A549 (cell line): ENCODE results near the gene C2orf72.

Experiments used
- POLR2A ChIP-seq: IDR thresholded peaks from 2 replicates; pipeline ENCODE4 v1.6.1; 2012; ENCODE audit warnings: mild to moderate bottlenecking, low read length
- TF ChIP-seq, protein P1 (sequence below): fragments of >200 bp; sonication (Bioruptor Twin); formaldehyde crosslinking; IDR thresholded peaks from 3 replicates; pipeline ENCODE4 v1.5.1; 2016
- TF ChIP-seq, protein P2 (sequence below): IDR thresholded peaks from 2 replicates; pipeline ENCODE4 v1.6.1; 2012

DNA sequence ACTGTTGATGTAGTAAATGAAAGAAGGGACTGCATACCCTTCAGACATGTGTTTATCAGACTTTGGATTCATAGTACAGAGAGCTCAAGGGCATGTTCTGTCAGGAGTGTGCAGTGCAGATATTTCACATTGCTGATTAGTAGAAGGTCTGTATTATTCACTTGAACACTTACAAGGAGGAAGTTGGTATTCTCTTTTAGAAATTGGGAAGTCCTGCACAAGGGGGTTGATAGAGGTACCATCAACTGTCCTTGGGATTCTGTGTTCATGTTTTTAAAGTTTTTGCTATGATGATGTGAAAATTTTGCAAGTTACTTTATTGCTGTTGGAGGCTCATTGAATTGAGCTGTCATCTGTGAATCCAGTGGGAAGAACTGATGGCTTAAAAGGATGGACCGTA lies 26.0 kb downstream of the C2orf72 start:
- TF ChIP-seq, protein P1, sequence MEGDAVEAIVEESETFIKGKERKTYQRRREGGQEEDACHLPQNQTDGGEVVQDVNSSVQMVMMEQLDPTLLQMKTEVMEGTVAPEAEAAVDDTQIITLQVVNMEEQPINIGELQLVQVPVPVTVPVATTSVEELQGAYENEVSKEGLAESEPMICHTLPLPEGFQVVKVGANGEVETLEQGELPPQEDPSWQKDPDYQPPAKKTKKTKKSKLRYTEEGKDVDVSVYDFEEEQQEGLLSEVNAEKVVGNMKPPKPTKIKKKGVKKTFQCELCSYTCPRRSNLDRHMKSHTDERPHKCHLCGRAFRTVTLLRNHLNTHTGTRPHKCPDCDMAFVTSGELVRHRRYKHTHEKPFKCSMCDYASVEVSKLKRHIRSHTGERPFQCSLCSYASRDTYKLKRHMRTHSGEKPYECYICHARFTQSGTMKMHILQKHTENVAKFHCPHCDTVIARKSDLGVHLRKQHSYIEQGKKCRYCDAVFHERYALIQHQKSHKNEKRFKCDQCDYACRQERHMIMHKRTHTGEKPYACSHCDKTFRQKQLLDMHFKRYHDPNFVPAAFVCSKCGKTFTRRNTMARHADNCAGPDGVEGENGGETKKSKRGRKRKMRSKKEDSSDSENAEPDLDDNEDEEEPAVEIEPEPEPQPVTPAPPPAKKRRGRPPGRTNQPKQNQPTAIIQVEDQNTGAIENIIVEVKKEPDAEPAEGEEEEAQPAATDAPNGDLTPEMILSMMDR = no peak
- TF ChIP-seq POLR2A = no peak
- TF ChIP-seq, protein P2, sequence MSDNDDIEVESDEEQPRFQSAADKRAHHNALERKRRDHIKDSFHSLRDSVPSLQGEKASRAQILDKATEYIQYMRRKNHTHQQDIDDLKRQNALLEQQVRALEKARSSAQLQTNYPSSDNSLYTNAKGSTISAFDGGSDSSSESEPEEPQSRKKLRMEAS = no peak
